Brain microvascular endothelial cell (primary cell): ENCODE results near the gene HSD11B1L.

Source experiments
- DNase-seq: peaks from one replicate; pipeline ENCODE4 v3.0.0-alpha.2; 2020
- H3K27ac ChIP-seq: fragments of 250-450 bp; sonication (Bioruptor Pico); 2 replicates; pipeline ENCODE4 v1.5.1; 2020; ENCODE audit warnings: mild to moderate bottlenecking, moderate library complexity
- H3K27me3 ChIP-seq: fragments of 250-450 bp; sonication (Bioruptor Pico); replicated peaks from 2 replicates; pipeline ENCODE4 v1.5.1; 2020; ENCODE audit warnings: mild to moderate bottlenecking
- H3K36me3 ChIP-seq: fragments of 250-450 bp; sonication (Bioruptor Pico); replicated peaks from 2 replicates; pipeline ENCODE4 v1.5.1; 2020; ENCODE audit warnings: mild to moderate bottlenecking
- H3K4me3 ChIP-seq: 2 replicates; pipeline ENCODE4 v1.5.1; 2011; ENCODE audit warnings: low read depth, mild to moderate bottlenecking, control low read depth, low read length, moderate library complexity
- CTCF ChIP-seq: IDR thresholded peaks from 2 replicates; pipeline ENCODE4 v1.5.1; 2011; ENCODE audit warnings: low read depth, mild to moderate bottlenecking, moderate library complexity, low read length, control low read depth, inconsistent platforms; ENCODE audit errors: missing control alignments
- in situ Hi-C: cut with HindIII; loops from 2 replicates; pipeline ENCODE4 v1.10.0; 2017; ENCODE audit warnings: low sequenced_read_pairs, low pct_ligation_motif_present

The HSD11B1L gene

DNA sequence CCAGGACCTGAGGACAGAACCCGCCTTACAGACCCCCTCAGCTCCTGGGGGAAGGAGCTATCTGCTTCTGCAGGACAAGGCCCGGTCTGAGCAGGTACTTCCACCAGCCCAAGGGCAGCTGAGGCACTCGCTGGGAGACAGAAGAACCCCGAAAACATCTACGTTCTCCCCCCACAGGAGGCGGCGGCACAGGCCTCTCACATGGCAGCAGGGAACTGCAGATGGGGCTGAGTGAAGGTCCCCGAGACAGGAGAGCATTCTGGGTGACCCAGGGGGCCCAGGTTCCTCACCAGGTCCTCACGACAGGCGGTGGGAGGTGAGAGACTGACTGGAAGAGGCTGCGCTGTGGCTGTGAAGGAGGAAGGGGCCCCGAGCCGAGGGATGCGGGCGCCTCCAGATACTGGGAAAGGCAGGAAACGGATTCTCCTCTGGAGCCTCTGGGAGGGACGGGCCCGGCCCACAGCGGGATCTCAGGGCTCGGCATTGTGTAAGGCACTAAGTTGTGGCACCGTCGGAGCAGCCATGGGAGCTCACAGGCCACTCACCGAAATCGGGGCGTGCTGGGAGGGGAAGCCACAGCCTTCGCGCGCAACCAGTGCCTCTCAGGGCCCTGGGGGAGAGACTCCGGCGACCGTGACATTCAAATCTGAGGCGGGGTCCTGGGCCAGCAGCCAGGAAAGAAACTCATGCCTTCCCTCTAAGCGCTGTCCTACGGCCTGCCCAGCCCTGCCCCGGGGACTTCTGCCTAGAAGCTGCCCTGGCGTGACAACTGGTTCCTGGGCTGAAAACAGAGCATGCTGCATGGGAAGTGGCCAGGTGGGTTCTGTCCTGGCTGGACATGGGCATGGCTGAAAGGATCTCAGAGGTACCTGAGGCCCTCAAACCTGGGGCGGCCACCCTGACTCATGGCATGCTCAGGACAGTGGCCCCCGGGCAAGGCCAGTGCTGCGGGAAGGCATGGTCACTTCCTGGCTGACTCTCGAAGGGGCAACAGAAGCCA is 23.3 kb downstream of the HSD11B1L start:
- no peak for DNase-seq
- H3K36me3 ChIP-seq, result peaks cover 64% of the 10 kb centered on the region
- TF ChIP-seq CTCF, result no peak
- H3K4me3 ChIP-seq, result no peak overlapping the region
- in situ Hi-C loops, result no loop called here
- H3K27ac ChIP-seq, result no peak overlapping the region
- H3K27me3 ChIP-seq, result no peaks in the 10 kb centered on the region

- in situ Hi-C loops, result no loop called here
- no peaks in the 10 kb centered on the region for H3K27me3 ChIP-seq
These were observed 24.7 kb downstream of the HSD11B1L start for GRCh38 chr19:5705552-5705951.

DNA sequence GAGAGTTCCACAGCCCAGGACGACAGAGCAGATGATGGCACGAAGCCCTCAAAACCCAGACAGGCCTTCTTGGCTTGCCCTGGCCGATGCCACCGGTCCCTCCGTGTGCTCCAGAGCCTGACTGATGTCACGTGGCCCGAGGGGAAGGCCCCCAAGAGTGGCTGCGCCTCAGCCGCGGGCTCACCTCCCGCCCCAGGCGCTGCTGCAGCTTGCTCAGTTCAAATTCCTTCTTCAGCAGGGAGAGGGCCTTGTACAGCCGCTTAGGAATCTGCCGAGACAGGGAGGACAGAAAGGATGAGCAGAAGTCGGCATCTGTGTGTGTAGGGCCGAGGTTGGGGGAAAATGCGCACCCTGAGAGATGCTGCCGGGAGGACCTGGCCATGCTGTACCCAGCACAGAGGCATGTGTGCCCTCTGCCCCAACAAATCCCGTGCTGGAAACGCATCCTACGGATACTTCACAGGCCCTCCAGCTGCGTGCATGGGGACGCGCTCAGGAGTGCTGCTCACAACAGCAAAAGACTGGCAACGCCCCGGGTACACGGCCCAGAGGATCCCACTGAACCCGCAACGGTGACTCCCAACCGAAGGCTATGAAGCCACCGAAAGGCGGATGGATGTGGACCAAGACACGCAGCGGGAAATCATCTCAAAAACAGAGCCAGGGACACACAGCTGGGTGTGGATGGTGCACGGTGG is 26.2 kb downstream of the HSD11B1L start:
- in situ Hi-C loops, result no loop called here
- Histone ChIP-seq H3K27ac (no peak overlapping the region), H3K27me3 (no peaks in the 10 kb centered on the region), H3K4me3 (no peak overlapping the region), H3K36me3 (peaks cover 71% of the 10 kb centered on the region)
- no peak for DNase-seq
- no peak for TF ChIP-seq CTCF

More at GRCh38 chr19:5705552-5705951, 24.7 kb downstream of the HSD11B1L start:
- no peak overlapping the region for H3K4me3 ChIP-seq
- H3K36me3 ChIP-seq, result peaks cover 63% of the 10 kb centered on the region
- no peak for TF ChIP-seq CTCF
- no peak for DNase-seq
- H3K27ac ChIP-seq, result no peak overlapping the region

DNA sequence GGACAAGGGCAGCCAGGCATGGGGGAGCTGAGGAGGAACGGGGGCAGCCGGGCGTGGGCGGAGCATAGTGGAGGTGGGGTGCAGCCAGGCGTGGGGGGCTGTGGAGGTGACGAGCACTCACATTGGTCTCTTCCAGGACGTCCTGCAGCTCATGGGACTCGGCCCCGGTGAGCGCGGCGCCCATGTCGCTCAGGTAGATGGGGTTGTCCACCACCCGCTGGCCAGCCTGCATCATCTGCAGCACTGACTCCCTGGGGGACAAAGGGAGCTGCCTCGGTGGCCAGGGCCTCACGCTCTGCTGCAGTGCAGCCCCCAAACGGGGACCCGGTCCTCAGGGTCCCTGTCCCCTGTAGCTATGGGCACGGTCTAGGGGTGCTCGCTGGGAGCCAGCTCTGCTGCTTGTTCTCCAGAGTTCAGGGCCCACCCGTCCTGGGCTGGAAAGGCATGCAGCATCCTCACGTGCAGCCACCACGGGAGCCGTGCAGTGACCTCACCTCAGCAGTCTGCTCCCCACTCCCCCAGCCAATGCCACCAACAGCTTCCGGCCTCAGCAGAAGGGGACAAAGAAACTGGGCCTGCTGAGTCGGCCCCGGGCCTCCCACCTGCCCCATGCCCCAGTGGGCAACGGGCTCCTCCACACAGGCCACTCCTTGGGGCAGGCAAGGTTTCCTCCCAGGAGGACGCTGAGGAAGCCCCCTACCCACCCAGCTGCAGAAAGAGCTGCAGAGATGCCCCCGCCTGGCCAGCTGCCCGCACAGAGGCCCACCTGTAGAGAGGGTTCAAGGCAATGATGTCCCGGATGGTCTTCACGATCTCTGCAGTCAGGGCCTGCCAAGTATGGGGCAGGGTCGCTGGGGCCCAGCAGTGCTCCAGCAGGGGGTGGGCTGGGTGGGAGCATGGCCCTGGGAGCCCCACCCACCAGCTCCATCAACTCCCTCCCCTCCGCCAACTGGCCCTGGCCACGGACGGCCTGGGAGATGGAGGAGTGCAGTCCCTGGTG is 27.0 kb downstream of the HSD11B1L start:
- Histone ChIP-seq H3K27me3 (no peaks in the 10 kb centered on the region), H3K27ac (no peak overlapping the region), H3K36me3 (peaks cover 80% of the 10 kb centered on the region), H3K4me3 (no peak overlapping the region)
- TF ChIP-seq CTCF, result no peak
- in situ Hi-C loops, result no loop called here
- DNase-seq, result no peak

DNA sequence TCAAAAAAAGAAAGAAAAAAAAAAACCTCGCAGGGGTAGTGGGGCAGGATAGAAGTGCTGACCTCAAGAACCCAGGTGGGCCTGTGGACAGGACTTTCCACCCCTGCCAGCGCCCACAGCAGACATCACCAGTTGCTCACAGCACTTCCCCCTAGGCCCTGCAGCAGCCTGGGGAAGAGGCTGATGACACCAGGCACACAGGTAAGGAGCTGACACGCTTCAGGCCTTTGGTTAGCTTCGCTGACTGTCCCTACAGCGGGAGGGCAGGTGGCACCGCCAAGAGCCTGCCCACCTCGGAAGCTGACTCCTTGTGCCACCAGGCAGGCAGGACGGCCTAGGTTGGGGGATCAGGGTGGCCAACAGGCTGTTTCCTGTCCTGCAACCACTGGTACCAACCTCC is 30.2 kb downstream of the HSD11B1L start:
- Histone ChIP-seq H3K27ac (no peak overlapping the region), H3K4me3 (no peak overlapping the region), H3K27me3 (no peaks in the 10 kb centered on the region), H3K36me3 (peaks cover 66% of the 10 kb centered on the region)
- TF ChIP-seq CTCF, result no peak
- in situ Hi-C loops, result no loop called here
- DNase-seq, result no peak
